A549 (cell line): Measurements from ENCODE around the gene DAB2IP. TPM values are rescaled to one million over a fixed set of nuclear protein-coding genes. Genes with fewer than 3 reads are reported as not detected.

Experiments used
- ATAC-seq, 2 experiments: fragments of 200-7000 bp in 1 of 2; fragments of >200 bp in 1 of 2; cut with Nextera tagmentation in 1 of 2; cut with Tn5 transposase in 1 of 2; 3 replicates each; pipeline versions ENCODE4 v1.8.0 to v1.9.1; 2018 to 2020; ENCODE audit warnings: mild to moderate bottlenecking in 1 of 2, moderate library complexity in 1 of 2
- CTCF ChIA-PET: fragments of 300-600 bp; sonication (Branson Sonifier 250); formaldehyde crosslinking; extraction: SDS; loops from one replicate; lab custom pipeline; 2021; ENCODE audit warnings: antibody characterized with exemption, inconsistent platforms; lab: Yijun Ruan, JAX
- POLR2A ChIA-PET: fragments of 350-600 bp; formaldehyde crosslinking; extraction: SDS; loops from one replicate; lab custom pipeline; 2021; ENCODE audit warnings: antibody characterized with exemption, inconsistent platforms; lab: Yijun Ruan, JAX
- DNase-seq, 2 experiments: peaks; one replicate each; pipeline versions ENCODE4 v3.0.0 to v3.0.0-alpha.2; 2011 to 2016; ENCODE audit warnings: low read depth in 1 of 2, low spot score in 1 of 2
- FAIRE-seq: peaks from 2 replicates; lab custom pipeline; 2011; peaks lifted over from hg19 to GRCh38; lab: Jason Lieb, UNC
- H3K27ac ChIP-seq, 2 experiments: fragments of >200 bp; sonication (Bioruptor Twin); formaldehyde crosslinking; 3 replicates each; pipeline ENCODE4 v1.5.1; 2016 to 2017
- H3K4me1 ChIP-seq: fragments of >200 bp; sonication (Bioruptor Twin); formaldehyde crosslinking; 3 replicates; pipeline ENCODE4 v1.6.1; 2016
- H3K4me2 ChIP-seq: fragments of >200 bp; sonication (Bioruptor Twin); formaldehyde crosslinking; 3 replicates; pipeline ENCODE4 v1.6.1; 2016
- H3K4me3 ChIP-seq: fragments of >200 bp; sonication (Bioruptor Twin); formaldehyde crosslinking; 3 replicates; pipeline ENCODE4 v1.5.1; 2016
- H3K9me3 ChIP-seq: fragments of >200 bp; sonication (Bioruptor Twin); formaldehyde crosslinking; 3 replicates; pipeline ENCODE4 v1.6.1; 2016
- ATOH8 ChIP-seq: fragments of 250-450 bp; sonication (Bioruptor Pico); IDR thresholded peaks from 2 replicates; pipeline ENCODE4 v1.5.0; 2020; ENCODE audit warnings: low read depth, mild to moderate bottlenecking, moderate library complexity
- CBX2 ChIP-seq: fragments of 200-600 bp; sonication (generic); IDR thresholded peaks from 2 replicates; pipeline ENCODE4 v1.6.1; 2016; ENCODE audit warnings: low read depth, mild to moderate bottlenecking, borderline replicate concordance
- CEBPB ChIP-seq, 2 experiments: fragments of >200 bp in 1 of 2; sonication (Bioruptor Twin) in 1 of 2; formaldehyde crosslinking in 1 of 2; IDR thresholded peaks; 2 replicates each; pipeline ENCODE4 v1.6.1; 2012 to 2016
- CTCF ChIP-seq: fragments of >200 bp; sonication (Bioruptor Twin); formaldehyde crosslinking; IDR thresholded peaks from 3 replicates; pipeline ENCODE4 v1.5.1; 2016
- EP300 ChIP-seq, 2 experiments: fragments of >200 bp; sonication (Bioruptor Twin); formaldehyde crosslinking; IDR thresholded peaks; 2 replicates in 1 of 2; 3 replicates in 1 of 2; pipeline ENCODE4 v1.6.1; 2016 to 2017
- ESRRA ChIP-seq: fragments of 150-350 bp; IDR thresholded peaks from 2 replicates; pipeline ENCODE4 v1.6.1; 2014; ENCODE audit warnings: mild to moderate bottlenecking, low read length, borderline replicate concordance
- FOSL2 ChIP-seq, 2 experiments: fragments of 450-650 bp in 1 of 2; fragments of >200 bp in 1 of 2; sonication (Bioruptor Twin) in 1 of 2; formaldehyde crosslinking; IDR thresholded peaks; 2 replicates each; pipeline versions ENCODE4 v1.5.0 to v1.6.1; 2016 to 2020; ENCODE audit warnings: mild to moderate bottlenecking in 1 of 2, moderate library complexity in 1 of 2
- HES2 ChIP-seq: fragments of >200 bp; sonication (Bioruptor Twin); formaldehyde crosslinking; IDR thresholded peaks from 2 replicates; pipeline ENCODE4 v1.6.1; 2016
- HEYL ChIP-seq: fragments of 250-450 bp; sonication (Bioruptor Pico); IDR thresholded peaks from 2 replicates; pipeline ENCODE4 v1.8.0; 2021; ENCODE audit warnings: mild to moderate bottlenecking, moderate library complexity
- HOXA7 ChIP-seq: fragments of 250-450 bp; sonication (Bioruptor Pico); IDR thresholded peaks from 2 replicates; pipeline ENCODE4 v1.5.0; 2020; ENCODE audit warnings: mild to moderate bottlenecking, moderate library complexity
- HOXB13 ChIP-seq: fragments of 250-450 bp; sonication (Bioruptor Pico); IDR thresholded peaks from 2 replicates; pipeline ENCODE4 v1.5.0; 2020; ENCODE audit warnings: low read depth, mild to moderate bottlenecking, moderate library complexity
- HOXB5 ChIP-seq: fragments of 250-450 bp; sonication (Bioruptor Pico); IDR thresholded peaks from 2 replicates; pipeline ENCODE4 v1.5.0; 2020; ENCODE audit warnings: mild to moderate bottlenecking, moderate library complexity
- JUN ChIP-seq, 2 experiments: fragments of >200 bp; sonication (Bioruptor Twin); formaldehyde crosslinking; IDR thresholded peaks; 2 replicates in 1 of 2; 3 replicates in 1 of 2; pipeline ENCODE4 v1.6.1; 2016 to 2017
- JUNB ChIP-seq: fragments of >200 bp; sonication (Bioruptor Twin); formaldehyde crosslinking; IDR thresholded peaks from 2 replicates; pipeline ENCODE4 v1.6.1; 2016
- NFE2L2 ChIP-seq: fragments of 150-350 bp; conservative IDR thresholded peaks from 2 replicates; pipeline ENCODE4 v1.6.1; 2014; ENCODE audit warnings: low read length
- NPAS2 ChIP-seq: fragments of 250-450 bp; sonication (Bioruptor Pico); IDR thresholded peaks from 2 replicates; pipeline ENCODE4 v1.8.0; 2022; ENCODE audit warnings: mild to moderate bottlenecking, moderate library complexity, borderline replicate concordance
- PBX3 ChIP-seq: IDR thresholded peaks from 2 replicates; pipeline ENCODE4 v1.6.1; 2012
- RAD21 ChIP-seq, 2 experiments: fragments of >200 bp in 1 of 2; sonication (Bioruptor Twin) in 1 of 2; formaldehyde crosslinking in 1 of 2; IDR thresholded peaks in 1 of 2; conservative IDR thresholded peaks in 1 of 2; 2 replicates in 1 of 2; 3 replicates in 1 of 2; pipeline ENCODE4 v1.6.1; 2012 to 2018; ENCODE audit warnings: inconsistent platforms in 1 of 2
- RFX5 ChIP-seq: fragments of 450-650 bp; IDR thresholded peaks from 2 replicates; pipeline ENCODE4 v1.7.1; 2014; ENCODE audit warnings: antibody characterized with exemption, mild to moderate bottlenecking, moderate library complexity
- SMC3 ChIP-seq: fragments of >200 bp; sonication (Bioruptor Twin); formaldehyde crosslinking; IDR thresholded peaks from 3 replicates; pipeline ENCODE4 v1.6.1; 2018; ENCODE audit warnings: inconsistent platforms
- SREBF2 ChIP-seq: fragments of 450-650 bp; IDR thresholded peaks from 2 replicates; pipeline ENCODE4 v1.6.1; 2014; ENCODE audit warnings: mild to moderate bottlenecking, moderate library complexity
- TFCP2L1 ChIP-seq: fragments of 250-450 bp; sonication (Bioruptor Pico); IDR thresholded peaks from 2 replicates; pipeline ENCODE4 v1.5.0; 2021; ENCODE audit warnings: mild to moderate bottlenecking
- TP53 ChIP-seq: fragments of 250-450 bp; sonication (Bioruptor Pico); IDR thresholded peaks from 2 replicates; pipeline ENCODE4 v1.5.0; 2021; ENCODE audit warnings: mild to moderate bottlenecking, moderate library complexity
- ZC3H11A ChIP-seq: fragments of 450-650 bp; IDR thresholded peaks from 2 replicates; pipeline ENCODE4 v1.6.1; 2014; ENCODE audit warnings: antibody characterized with exemption, mild to moderate bottlenecking
- ZSCAN20 ChIP-seq: fragments of 250-450 bp; sonication (Bioruptor Pico); IDR thresholded peaks from 2 replicates; pipeline ENCODE4 v1.8.0; 2022; ENCODE audit warnings: mild to moderate bottlenecking, moderate library complexity
- WGBS: methylation state at CpG from one replicate; pipeline ENCODE4 v1.1.6; 2017; ENCODE audit errors: missing lambda C conversion rate; 5-methylcytosine and 5-hydroxymethylcytosine counted together
- polyA plus RNA-seq, 4 experiments: library from polyadenylated mRNA; depleted of rRNA in 3 of 4; stranded (reverse); fragments of >200 nt; fragmentation: RNase III in 1 of 4; extraction: RNeasy Plus Mini Kit Qiagen cat#74134 plus additional on column Dnase treatment in 1 of 4; gene quantifications; 2 replicates in 3 of 4; 3 replicates in 1 of 4; pipeline ENCODE4 v1.2.3, GENCODE V29; 2011 to 2017

DAB2IP gene
- polyA plus RNA-seq, 2 of the 4 experiments (the other 2 are of a cell fraction), result 9.7 to 13.9 TPM

GRCh38 chr9:121646992-121647391 is 4.4 kb upstream of the DAB2IP start:
- CTCF ChIA-PET, result no interaction called here
- Histone ChIP-seq H3K9me3 (no peaks in the 10 kb centered on the region), H3K4me2 (no peak overlapping the region), H3K4me3 (no peak overlapping the region), H3K27ac (no peak overlapping the region), H3K4me1 (peaks cover 26% of the 10 kb centered on the region)
- no peak for FAIRE-seq
- TF ChIP-seq HOXA7 (CRISPR knock-in tag) (no peak), ATOH8 (CRISPR knock-in tag) (no peak), CTCF (no peak), HEYL (CRISPR knock-in tag) (no peak), NPAS2 (CRISPR knock-in tag) (no peak), RFX5 (no peak), HES2 (no peak), CEBPB (IDR thresholded peaks at IDR 0.05) (no peak), HOXB5 (CRISPR knock-in tag) (no peak), HOXB13 (CRISPR knock-in tag) (no peak), PBX3 (no peak)
- POLR2A ChIA-PET, result no interaction called here
- DNase-seq, result no peak
- no peak for ATAC-seq
- 86% methylated on average over 1 of the region's 1 CpG for WGBS

- no peak for ATAC-seq
- CTCF ChIA-PET, result interaction anchor here (0.6 to 2.8 kb wide), 4 partner anchors 14 to 37 kb away, joined by 3 to 7 read pairs (median 4); no protein-coding TSS in a partner anchor
- peak overlapping the region in 1 of 2 experiments; percentile 62; a peak in 1 of 6 replicates for H3K27ac ChIP-seq
- WGBS, result 97% methylated on average over 5 of the region's 5 CpGs
- no peak overlapping the region for H3K4me2 ChIP-seq
- no peak overlapping the region for H3K4me3 ChIP-seq
- H3K4me1 ChIP-seq, result peaks cover 34% of the 10 kb centered on the region
- POLR2A ChIA-PET, result no interaction called here
- no peak for DNase-seq
- no peaks in the 10 kb centered on the region for H3K9me3 ChIP-seq
- TF ChIP-seq NPAS2 (CRISPR knock-in tag) (no peak), ESRRA (no peak), SREBF2 (no peak), CTCF (no peak), JUN (IDR thresholded peaks at IDR 0.05) (no peak), ZC3H11A (no peak), TP53 (CRISPR knock-in tag) (no peak), EP300 (IDR thresholded peaks at IDR 0.05) (no peak), SMC3 (no peak), FOSL2 (IDR thresholded peaks at IDR 0.05) (no peak), FOSL2 (CRISPR knock-in tag; IDR thresholded peaks at IDR 0.05) (no peak), JUNB (no peak), ZSCAN20 (CRISPR knock-in tag) (no peak), CBX2 (no peak), RAD21 (conservative IDR thresholded peaks at IDR 0.05 in 1 of 2, IDR thresholded peaks at IDR 0.05 in 1 of 2) (no peak), TFCP2L1 (CRISPR knock-in tag) (no peak), NFE2L2 (no peak)
- FAIRE-seq, result no peak
Measured at GRCh38 chr9:121648172-121648571, 3.3 kb upstream of the DAB2IP start.
